ENCODE data around the gene ARRDC5.
A peak's percentile ranks its signal among the peaks of the same experiment; 100 is the strongest.
"Not testable (repeated sequence)": the region's sequence is repeated elsewhere in the genome, so short reads cannot be mapped to it uniquely, and the experiment has no call there.

Gene ARRDC5

DNA sequence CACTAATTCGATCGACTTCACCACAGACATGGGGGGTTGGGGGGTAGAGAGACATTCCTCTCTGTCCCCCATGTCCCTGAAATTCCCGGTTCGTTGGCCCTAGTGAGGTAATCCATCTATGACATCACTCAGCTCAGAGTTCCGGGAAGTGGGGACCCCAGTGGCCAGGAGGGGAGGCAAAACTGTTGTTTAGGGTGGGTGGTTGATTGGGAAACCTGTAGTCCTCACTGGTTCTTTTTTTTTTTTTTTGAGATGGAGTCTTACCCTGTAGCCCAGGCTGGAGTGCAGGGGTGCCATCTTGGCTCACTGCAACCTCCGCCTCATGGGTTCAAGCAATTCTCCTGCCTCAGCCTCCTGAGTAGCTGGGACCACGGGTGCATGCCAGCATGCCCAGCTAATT is at the start of gene ARRDC5:
ARRDC5 (minus strand) TSS at position 101 of the 400 bp plus-strand sequence; CDS start at position 30, 71 bp downstream.
- no peak for DNase-seq

DNA sequence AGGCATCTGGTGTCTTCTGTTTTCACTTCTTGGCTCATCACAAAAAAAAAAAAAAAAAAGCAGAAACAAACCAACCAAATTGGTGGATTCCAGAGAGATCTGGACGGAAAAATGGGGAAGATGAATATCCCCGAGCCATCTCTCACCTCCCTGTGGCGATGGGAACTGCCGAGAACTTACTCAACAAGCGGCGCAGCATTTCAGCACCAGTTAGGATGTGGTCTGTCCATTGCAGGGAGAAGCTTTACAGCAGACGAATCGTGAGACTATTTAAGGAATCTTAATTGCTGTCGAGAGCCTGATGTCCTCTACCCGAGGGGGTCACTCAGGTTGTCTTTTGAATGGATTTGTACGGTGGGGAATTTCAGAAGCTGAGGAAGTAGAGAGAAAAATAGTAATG is 49.0 kb upstream of the ARRDC5 start:
- no peak for DNase-seq

DNA sequence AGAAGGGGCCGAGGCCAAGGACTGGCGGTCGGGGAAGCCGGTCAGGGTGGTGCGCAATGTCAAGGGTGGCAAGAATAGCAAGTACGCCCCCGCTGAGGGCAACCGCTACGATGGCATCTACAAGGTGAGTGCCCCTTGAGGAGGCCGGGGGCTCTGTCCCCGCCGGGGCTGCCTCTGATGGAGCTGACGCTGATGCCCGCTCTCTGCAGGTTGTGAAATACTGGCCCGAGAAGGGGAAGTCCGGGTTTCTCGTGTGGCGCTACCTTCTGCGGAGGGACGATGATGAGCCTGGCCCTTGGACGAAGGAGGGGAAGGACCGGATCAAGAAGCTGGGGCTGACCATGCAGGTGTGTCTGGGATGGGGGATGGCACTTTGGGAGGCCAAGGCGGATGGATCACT is 48.0 kb upstream of the ARRDC5 start:
- DNase-seq, result not testable (repeated sequence)

DNA sequence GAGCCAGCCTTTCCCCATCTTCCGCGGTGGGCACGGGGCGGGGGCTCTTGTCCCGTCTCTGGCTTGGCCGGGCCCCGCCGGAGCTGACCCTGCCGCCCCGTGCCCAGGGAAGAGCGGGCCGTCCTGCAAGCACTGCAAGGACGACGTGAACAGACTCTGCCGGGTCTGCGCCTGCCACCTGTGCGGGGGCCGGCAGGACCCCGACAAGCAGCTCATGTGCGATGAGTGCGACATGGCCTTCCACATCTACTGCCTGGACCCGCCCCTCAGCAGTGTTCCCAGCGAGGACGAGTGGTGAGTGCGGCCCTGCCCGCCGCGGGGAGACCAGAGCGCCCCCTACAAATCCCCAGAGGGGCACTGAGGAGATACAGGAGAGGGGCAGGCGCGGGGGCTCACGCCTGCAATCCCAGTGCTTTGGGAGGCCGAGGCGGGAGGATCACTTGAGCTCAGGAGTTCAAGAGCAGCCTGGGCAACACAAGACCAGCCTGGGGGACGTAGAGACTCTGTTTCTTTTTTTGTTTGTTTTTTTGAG is 39.0 kb upstream of the ARRDC5 start:
- DNase-seq, result not testable (repeated sequence)

DNA sequence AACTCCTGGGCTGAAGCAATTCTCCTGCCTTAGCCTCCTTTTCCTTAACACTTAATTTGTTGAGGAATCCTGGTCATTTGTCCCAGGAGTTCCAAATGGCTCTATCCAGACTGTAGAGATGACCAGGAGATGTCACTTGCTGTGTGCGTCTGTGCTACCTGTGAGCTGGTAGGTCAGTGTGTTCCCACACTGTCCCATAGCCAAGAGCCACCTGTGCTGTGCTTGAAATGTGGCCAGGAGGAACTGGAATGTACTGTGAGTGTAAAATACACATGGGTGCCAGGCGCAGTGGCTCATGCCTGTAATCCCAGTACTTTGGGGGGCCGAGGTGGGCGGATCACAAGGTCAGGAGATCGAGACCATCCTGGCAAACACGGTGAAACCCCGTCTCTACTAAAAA is 36.8 kb upstream of the ARRDC5 start:
- no peak for DNase-seq

DNA sequence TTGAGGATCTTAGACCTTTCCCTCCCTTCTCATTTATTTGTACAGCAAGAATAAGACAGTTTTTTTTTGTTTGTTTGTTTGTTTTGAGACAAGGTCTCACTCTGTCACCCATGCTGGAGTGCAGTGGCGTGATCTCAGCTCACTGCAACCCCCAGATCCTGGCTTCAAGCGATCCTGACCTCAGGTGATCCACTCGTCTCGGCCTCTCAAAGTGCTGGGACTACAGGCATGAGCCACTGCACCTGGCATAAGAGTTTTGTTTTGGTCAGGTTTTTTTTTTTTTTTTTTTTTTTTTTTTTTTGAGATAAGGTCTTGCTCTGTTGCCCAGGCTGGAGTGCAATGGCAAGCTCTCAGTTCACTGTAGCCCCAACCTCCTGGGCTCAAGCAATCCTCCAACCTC is 35.8 kb upstream of the ARRDC5 start:
- not testable (repeated sequence) for DNase-seq

DNA sequence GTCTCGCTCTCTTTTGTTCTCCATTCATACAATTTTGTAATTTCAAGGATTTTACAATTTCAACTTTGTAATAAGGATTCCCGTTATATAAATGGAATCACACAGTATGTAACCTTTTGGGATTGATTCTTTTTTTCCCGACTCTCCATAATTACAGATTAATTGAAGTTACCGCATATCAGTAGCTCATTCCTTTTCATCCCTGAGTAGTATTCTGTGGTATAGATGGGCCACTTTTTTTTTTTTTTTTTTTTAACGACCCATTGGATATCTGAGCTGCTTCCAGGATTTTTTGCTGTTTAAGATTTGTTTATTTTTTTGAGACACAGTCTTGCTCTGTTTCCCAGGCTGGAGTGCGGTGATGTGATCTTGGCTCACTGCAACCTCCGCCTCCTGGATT is 34.4 kb upstream of the ARRDC5 start:
- no peak for DNase-seq

DNA sequence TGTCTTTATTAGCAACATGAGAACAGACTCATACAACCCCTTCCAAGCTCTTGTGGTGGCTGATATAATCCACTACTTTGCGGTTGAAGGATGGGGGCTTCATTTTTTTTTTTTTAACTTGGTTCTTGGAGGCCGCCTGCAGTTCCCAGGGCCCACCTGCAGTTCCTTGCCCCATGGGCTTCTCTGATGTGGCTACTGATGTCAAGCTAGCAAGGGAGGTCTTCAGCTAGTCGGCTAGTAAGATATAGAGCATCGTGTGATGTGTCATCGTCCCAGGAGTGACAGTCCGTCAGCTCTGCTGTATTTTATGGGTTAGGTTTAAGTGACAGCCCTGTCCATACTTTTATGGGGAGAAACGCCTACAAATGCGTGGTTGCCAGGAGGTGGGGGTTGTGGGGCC is 32.7 kb upstream of the ARRDC5 start:
- no peak for DNase-seq

DNA sequence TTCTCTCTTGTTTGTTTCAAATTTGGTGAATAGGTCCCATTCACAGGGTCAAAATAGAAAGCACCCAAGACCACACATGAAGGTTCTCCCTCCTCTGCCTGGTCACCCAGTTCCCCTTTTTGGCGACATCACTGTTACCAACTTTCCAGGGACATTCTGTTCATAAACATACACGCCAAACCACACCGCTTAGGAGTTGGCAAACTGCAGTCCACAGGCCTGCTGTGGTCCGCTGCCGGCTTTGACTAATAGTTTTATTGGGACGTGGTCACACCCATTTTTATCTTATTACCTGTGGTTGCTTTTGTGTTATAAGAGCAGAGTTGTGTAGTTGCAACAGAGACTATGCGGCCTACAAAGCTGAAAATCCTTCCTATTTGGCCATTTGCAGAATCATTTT is 30.8 kb upstream of the ARRDC5 start:
- DNase-seq, result no peak

DNA sequence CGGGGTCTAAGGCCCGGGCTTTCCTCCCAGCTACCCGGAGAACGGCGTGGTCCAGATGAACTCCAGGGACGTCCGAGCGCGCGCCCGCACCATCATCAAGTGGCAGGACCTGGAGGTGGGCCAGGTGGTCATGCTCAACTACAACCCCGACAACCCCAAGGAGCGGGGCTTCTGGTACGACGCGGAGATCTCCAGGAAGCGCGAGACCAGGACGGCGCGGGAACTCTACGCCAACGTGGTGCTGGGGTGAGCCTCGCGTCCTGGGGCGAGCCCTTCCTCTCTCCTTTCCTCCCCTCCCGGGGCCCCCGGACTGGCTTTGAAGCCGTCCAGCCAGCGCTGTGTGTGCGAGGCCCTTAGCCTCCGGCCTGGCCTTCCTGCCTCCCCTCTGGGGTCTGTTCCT is 30.0 kb upstream of the ARRDC5 start:
- no peak for DNase-seq

DNA sequence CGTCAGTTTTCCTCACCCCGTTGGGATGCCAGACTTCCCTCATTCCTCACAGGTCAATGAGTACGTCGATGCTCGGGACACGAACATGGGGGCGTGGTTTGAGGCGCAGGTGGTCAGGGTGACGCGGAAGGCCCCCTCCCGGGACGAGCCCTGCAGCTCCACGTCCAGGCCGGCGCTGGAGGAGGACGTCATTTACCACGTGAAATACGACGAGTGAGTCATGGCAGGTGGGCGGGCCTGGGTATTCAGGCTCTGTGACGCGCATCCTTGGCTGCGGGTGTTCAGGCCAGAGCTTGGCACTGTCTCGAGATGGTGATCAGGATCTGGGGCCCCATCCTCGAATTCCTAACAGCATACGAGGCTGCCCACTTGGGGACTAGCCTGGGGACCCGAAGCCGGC is 28.0 kb upstream of the ARRDC5 start:
- DNase-seq, result no peak

DNA sequence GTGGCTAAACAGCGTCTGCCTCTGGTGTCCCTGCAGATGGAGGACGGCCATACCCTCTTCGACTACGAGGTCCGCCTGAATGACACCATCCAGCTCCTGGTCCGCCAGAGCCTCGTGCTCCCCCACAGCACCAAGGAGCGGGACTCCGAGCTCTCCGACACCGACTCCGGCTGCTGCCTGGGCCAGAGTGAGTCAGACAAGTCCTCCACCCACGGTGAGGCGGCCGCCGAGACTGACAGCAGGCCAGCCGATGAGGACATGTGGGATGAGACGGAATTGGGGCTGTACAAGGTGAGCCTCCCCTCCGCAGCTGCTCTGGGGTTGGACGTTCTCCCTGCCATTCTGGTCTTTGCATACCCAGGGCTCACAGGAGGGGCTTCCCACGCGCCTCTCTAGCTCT is 26.5 kb upstream of the ARRDC5 start:
- no peak for DNase-seq

DNA sequence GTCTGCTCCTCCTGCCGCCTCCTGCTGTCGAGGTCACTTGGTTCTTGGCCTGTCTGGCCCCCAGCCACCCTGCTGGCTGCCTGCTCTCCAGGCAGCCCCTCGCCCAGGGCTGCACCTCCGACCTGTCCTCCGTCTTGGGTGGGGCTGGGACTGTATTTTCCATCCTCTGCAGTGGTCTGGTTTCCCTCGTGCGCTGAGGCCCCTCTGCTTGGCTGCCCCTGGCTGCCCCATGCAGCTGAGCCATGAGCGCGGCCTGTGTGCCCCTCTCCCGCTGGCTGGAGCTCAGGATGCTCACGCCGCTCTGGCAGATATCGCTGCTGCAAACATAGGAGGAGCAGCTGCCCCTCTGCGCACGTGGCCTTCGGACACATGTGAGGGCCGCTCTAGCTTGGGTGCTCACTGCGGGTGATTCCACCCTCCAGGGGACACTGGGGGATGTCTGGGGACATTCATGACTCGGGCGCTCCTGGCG is 20.6 kb upstream of the ARRDC5 start:
- no peak for DNase-seq

DNA sequence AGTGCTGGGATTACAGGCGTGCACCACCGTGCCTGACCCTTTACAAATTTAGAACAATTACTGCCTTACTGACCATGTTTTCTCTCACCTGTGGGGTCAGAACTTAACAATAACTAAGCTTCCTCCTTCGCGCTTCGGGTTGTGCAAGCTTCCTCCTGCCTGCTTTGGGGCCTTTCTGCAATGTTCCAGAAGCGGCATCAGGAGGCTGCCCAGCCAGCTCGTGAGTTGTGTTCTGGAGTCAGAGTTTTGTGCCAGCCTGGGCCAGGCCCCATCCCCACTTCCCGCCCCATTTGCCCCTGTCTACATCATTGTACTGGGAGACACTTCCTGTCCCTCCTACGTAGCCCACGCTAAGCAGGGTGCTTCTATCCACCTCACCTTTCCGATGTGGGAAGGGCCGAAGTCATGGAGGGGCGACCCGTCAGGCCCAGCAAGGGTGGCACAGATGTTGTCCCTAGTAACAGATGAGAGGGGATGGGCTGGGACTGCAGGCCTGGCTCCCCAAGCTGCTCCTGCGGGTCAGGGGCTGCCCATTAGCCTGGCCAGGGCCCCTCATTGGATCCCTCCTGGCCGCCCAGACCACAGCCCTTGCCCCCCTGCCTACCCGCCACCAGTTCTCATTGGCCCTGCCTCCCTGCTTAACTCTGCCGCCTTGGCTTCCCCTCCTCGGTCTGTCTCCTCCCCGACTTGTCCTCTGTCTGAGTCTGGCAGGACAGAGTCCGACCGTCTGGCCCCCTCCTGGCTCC is 20.0 kb upstream of the ARRDC5 start:
- DNase-seq, result no peak

DNA sequence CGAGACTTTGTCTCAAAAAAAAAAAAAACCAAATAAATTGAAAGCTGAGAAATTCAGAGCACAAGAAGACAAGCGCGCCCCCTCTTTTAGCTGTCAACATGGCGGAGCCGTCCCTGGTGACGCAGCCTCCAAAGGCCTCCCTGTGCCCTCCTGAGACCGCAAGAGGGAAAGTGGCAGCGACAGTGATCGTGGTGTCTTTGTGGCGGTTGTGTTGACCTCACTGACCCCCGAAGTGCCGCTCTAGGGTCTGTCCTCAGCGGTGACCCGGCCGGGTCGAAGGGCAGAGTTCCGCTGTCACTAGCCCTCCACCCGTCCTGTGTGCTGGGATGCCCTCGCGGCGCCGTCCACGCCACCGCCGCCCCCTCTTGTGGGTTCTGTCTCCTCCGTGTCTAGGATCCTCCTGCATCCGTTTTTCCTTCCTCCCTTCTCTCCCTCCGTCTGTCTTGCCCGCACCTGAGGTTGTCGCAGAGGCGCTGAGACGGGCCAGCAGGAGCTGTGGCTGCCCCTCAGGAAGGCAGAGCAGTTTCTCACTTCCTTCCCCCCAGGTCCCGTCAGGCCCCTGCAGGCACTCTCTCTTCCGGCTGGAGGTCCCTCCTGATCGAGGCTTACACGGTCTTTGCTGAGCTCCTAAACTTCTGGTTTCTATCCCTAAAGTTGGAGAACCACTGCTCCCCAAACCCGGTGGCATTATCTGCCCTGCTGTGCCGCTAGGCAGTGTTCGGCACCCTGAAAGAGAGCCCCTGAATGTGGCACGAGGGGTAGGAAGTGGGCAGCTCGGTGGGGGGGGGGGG is 13.8 kb upstream of the ARRDC5 start:
- no peak for DNase-seq

DNA sequence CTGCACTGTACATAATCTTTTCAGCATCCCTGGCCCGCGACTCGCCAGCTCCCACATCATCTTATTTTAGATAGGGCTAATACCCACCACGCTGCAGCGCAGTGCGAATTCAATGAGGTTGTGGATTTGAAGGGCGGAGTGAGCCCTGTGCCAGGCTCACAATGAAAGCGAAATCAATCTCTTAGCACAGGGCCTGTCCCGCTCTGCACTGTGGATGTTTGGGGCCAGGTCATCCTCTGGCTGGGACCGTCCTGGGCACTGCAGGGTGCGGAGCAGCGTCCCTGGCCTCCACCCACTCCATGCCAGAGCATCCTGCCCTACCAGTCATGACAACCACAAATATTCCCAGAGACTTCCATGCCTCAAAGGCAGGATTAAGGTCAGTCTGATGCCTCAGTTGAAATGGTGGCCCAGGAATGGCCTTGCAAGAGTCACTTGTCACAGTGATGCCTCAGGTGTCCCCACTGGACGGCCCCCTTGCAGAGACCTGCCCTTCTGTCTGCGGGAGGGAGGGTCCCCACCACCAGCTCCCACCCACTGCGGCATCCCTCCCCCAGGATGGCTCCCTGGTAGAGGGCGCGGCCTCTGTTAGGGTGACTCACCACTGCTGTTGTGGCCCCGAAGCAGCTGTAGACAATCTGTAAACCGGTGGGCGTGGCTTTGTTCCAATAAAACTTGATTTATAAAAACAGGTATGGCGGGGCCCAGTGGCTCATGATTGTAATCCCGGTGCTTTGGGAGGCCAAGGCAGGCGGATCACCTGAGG is 12.2 kb upstream of the ARRDC5 start:
- DNase-seq, result peak; percentile 34

DNA sequence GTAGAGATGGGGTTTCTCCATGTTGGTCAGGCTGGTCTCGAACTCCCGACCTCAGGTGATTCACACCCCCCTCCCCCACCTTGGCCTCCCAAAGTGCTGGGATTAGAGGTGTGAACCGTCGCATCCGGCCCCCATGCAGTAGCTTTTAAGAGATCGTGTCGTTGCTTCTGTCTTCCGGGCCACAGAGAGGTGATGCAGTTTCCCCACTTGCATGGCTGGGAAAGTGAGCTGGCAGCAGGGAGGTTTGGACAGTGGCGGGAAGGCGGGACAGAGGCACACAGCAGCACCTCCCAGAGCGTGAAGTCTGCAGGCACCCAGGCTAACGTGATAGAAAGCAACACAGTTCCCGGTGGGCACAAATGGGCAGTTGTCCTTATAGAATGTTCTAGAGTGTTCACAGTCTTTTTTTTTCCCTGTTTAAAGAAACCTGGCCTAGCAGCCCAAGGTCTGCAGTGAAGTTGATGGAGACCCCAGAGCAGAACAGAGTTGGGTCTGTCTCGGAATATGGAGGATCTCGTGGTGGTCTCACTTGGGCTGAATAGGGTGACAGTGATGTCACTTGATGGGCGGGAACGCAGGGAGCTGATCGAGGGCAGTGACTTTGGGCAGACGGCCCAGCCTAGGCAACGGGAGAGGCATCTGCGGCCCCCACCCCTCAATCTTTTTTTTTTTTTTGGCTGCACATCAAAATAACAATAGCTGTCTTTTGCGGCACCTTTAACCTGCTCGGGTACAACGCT is 11.5 kb upstream of the ARRDC5 start:
- DNase-seq, result no peak

DNA sequence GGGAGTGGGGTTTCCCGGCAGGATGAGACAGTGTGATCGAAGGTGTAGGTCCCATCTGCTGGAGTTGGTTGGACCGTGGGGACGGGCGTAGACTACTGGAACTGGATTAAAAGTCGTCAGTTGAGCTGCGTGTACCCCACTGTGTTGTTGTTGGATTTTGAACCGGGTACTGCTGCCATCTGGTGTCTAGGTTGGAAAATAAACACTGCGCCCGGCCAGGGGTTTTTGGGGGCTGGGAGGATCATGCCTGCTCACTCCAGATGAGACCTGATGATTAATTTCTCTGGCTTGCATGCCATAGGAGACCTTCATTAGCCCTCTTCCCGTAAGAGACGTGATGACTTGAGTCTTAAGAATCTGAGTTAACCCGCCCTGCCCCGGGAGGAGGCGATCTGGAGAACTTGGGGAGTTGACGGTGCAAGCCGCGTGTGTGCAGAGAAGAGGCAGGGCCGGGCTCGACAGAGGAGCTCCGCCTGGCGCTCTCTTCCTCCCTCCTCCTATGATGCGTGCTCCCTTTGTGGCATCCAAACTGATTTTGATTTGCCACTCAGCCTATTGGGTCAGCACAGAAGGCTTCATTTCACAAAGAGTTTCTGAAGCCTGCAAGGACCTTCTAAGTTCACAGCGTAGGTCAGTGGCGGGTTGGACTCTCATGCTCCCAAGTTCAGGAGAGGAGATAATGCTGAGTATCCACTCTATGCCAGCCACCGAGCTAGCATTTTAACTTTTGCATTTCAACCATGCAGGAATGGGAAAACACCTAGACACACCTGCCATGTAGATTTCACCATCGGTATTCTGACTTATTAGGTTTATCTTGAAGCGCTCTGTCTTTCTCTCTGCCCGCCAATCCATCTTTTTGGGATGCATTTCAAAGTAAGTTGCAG is 9.3 kb upstream of the ARRDC5 start:
- DNase-seq, result peak; percentile 70

DNA sequence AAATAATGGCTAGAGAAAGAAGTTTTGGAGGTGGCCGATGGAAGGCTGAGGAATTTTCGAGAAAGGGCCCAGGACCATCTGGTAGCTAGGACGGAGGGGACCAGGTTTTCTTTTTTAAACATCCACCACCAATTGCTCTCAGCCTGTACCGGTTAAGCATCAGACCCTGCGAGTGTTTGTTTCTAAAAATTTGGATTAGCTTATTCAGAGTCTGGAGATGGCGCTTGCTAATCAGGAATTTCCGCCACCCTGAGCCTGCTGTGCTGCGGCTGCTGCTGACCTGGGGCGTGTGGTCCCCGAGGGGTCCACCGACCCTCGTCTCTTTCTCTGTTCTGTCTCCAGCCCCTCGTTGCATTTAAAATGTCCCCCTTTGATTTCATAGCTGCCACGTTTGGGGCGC is 8.6 kb upstream of the ARRDC5 start:
- DNase-seq, result no peak

DNA sequence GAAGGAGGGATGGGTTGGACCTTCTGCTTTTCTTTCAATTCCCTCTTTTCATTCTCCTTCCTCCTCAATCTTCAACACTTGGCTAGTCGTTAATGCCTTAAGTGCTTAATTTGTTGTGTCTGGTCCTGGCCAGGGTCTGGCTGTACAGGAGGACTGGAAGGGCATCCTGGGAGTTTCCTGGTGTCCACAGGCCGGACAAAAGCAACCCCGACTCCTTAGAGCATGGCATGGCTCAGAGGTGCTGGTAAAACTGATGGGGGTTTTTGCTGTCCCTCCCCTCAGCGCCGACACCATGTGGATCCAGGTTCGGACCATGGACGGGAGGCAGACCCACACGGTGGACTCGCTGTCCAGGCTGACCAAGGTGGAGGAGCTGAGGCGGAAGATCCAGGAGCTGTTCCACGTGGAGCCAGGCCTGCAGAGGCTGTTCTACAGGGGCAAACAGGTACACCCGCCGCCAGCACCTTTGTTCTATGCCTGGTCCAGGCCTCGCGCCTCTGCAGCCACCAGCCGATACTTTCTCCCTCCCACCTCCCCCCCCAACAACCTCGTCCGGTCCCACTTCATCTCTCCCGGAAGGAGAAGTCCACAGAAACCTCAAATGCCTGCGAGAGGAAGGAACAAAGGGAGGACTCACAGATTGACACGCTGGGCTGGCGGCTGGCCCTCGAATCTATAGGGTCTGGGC is 8.0 kb upstream of the ARRDC5 start:
- DNase-seq, result peak; percentile 85
